IMR-90 (cell line): ENCODE measurements around the gene SURF1. TPM values are rescaled to one million over a fixed set of nuclear protein-coding genes. Genes with fewer than 3 reads are reported as not detected.

ENCODE experiments used
- ATAC-seq: fragments of 200-7000 bp; cut with Tn5 transposase; 2 replicates; pipeline ENCODE4 v1.9.1; 2020; ENCODE audit warnings: low read depth, mild to moderate bottlenecking, moderate library complexity
- BruUV-seq: library from RNA; stranded (reverse); fragments of 400-500 nt; replicated peaks from 2 replicates; lab custom pipeline; 2021; lab: Mats Ljungman, UMichigan
- CTCF ChIA-PET: fragments of 300-600 bp; formaldehyde crosslinking; extraction: SDS; loops from one replicate; lab custom pipeline; 2021; ENCODE audit warnings: antibody characterized with exemption; lab: Yijun Ruan, JAX
- POLR2A ChIA-PET: fragments of 300-600 bp; sonication (Branson Sonifier 250); formaldehyde crosslinking; loops from one replicate; lab custom pipeline; 2022; ENCODE audit warnings: antibody characterized with exemption; ENCODE audit not compliant: unreplicated experiment; lab: Charles Lee
- DNase-seq: peaks from one replicate; pipeline ENCODE4 v3.0.0; 2013
- H2AFZ ChIP-seq: replicated peaks from 2 replicates; pipeline ENCODE3; 2013; ENCODE audit warnings: low read length, mild to moderate bottlenecking; ENCODE audit not compliant: poor library complexity
- H2AK5ac ChIP-seq: 2 replicates; pipeline ENCODE4 v1.6.1; 2013; ENCODE audit warnings: low read depth, low read length, inconsistent platforms
- H2AK9ac ChIP-seq: replicated peaks from 2 replicates; pipeline ENCODE3; 2013; ENCODE audit warnings: mild to moderate bottlenecking, low read depth, low read length, moderate library complexity; ENCODE audit not compliant: poor library complexity
- H2BK120ac ChIP-seq: 2 replicates; pipeline ENCODE4 v1.6.1; 2013; ENCODE audit warnings: low read depth, low read length, inconsistent platforms
- H2BK15ac ChIP-seq: 3 replicates; pipeline ENCODE4 v1.6.1; 2013; ENCODE audit warnings: low read depth, low read length, inconsistent platforms
- H2BK20ac ChIP-seq: 2 replicates; pipeline ENCODE4 v1.6.1; 2013; ENCODE audit warnings: low read depth, mild to moderate bottlenecking, inconsistent platforms, low read length, moderate library complexity
- H2BK5ac ChIP-seq: 2 replicates; pipeline ENCODE4 v1.6.1; 2013; ENCODE audit warnings: mild to moderate bottlenecking, low read depth, low read length, inconsistent platforms; ENCODE audit not compliant: poor library complexity, severe bottlenecking
- H3K14ac ChIP-seq: replicated peaks from 2 replicates; pipeline ENCODE4 v1.6.1; 2013; ENCODE audit warnings: low read depth, low read length, inconsistent platforms
- H3K18ac ChIP-seq: 2 replicates; pipeline ENCODE4 v1.6.1; 2013; ENCODE audit warnings: low read depth, low read length, control low read depth
- H3K23ac ChIP-seq: 2 replicates; pipeline ENCODE4 v1.6.1; 2013; ENCODE audit warnings: low read depth, low read length, inconsistent platforms
- H3K27ac ChIP-seq: 2 replicates; pipeline ENCODE4 v1.5.1; 2013; ENCODE audit warnings: mild to moderate bottlenecking, control low read depth, low read length; ENCODE audit not compliant: insufficient read depth
- H3K27me3 ChIP-seq: 2 replicates; pipeline ENCODE4 v1.6.1; 2013; ENCODE audit warnings: low read length; ENCODE audit not compliant: control insufficient read depth, insufficient read depth
- H3K36me3 ChIP-seq: 2 replicates; pipeline ENCODE4 v1.6.1; 2013; ENCODE audit warnings: low read length, mixed read lengths; ENCODE audit not compliant: control insufficient read depth, insufficient read depth
- H3K4ac ChIP-seq: 2 replicates; pipeline ENCODE4 v1.6.1; 2013; ENCODE audit warnings: low read depth, low read length, inconsistent platforms
- H3K4me1 ChIP-seq: 2 replicates; pipeline ENCODE4 v1.6.1; 2013; ENCODE audit warnings: low read length, mixed read lengths; ENCODE audit not compliant: control insufficient read depth, insufficient read depth
- H3K4me2 ChIP-seq: 2 replicates; pipeline ENCODE4 v1.6.1; 2013; ENCODE audit warnings: low read depth, mild to moderate bottlenecking, control low read depth, low read length, moderate library complexity
- H3K4me3 ChIP-seq: 2 replicates; pipeline ENCODE4 v1.5.1; 2013; ENCODE audit warnings: low read depth, mild to moderate bottlenecking, control low read depth, low read length, moderate library complexity; ENCODE audit not compliant: insufficient read depth
- H3K56ac ChIP-seq: 2 replicates; pipeline ENCODE4 v1.6.1; 2013; ENCODE audit warnings: low read length, inconsistent platforms; ENCODE audit not compliant: insufficient read depth; ENCODE audit errors: extremely low read depth
- H3K79me1 ChIP-seq, 2 experiments: 2 replicates each; pipeline ENCODE4 v1.6.1; 2013; ENCODE audit warnings: low read length in 2 of 2, inconsistent platforms in 1 of 2, low read depth in 1 of 2
- H3K9ac ChIP-seq: 2 replicates; pipeline ENCODE4 v1.6.1; 2013; ENCODE audit warnings: low read depth, low read length, control low read depth
- H3K9me1 ChIP-seq: 2 replicates; pipeline ENCODE4 v1.6.1; 2013; ENCODE audit warnings: low read length, inconsistent platforms; ENCODE audit not compliant: insufficient read depth
- H3K9me3 ChIP-seq: 2 replicates; pipeline ENCODE4 v1.6.1; 2013; ENCODE audit warnings: low read length; ENCODE audit not compliant: control insufficient read depth, insufficient read depth
- H4K20me1 ChIP-seq: 2 replicates; pipeline ENCODE4 v1.6.1; 2013; ENCODE audit warnings: low read length, inconsistent platforms; ENCODE audit not compliant: insufficient read depth
- H4K5ac ChIP-seq: 2 replicates; pipeline ENCODE4 v1.6.1; 2013; ENCODE audit warnings: mild to moderate bottlenecking, low read depth, low read length, control low read depth
- H4K8ac ChIP-seq, 2 experiments: 2 replicates each; pipeline ENCODE4 v1.6.1; 2013; ENCODE audit warnings: low read depth in 2 of 2, low read length in 2 of 2, control low read depth in 1 of 2, inconsistent platforms in 1 of 2
- H4K91ac ChIP-seq: 2 replicates; pipeline ENCODE4 v1.6.1; 2013; ENCODE audit warnings: low read depth, low read length, inconsistent platforms; ENCODE audit not compliant: insufficient read depth
- BHLHE40 ChIP-seq: fragments of 150-350 bp; IDR thresholded peaks from 2 replicates; pipeline ENCODE4 v1.6.1; 2016; ENCODE audit warnings: mild to moderate bottlenecking, low read depth, low read length
- CEBPB ChIP-seq: IDR thresholded peaks from 2 replicates; pipeline ENCODE4 v1.6.1; 2012; ENCODE audit warnings: low read depth, low read length, improper control_type of control experiment
- MAFK ChIP-seq: IDR thresholded peaks from 2 replicates; pipeline ENCODE4 v1.6.1; 2012; ENCODE audit warnings: low read depth, low read length, improper control_type of control experiment
- MXI1 ChIP-seq: IDR thresholded peaks from 2 replicates; pipeline ENCODE4 v1.6.1; 2012; ENCODE audit warnings: low read depth, mild to moderate bottlenecking, low read length, moderate library complexity, borderline replicate concordance
- POLR2A ChIP-seq: IDR thresholded peaks from 2 replicates; pipeline ENCODE4 v1.6.1; 2012; ENCODE audit warnings: mild to moderate bottlenecking, low read depth, low read length
- RAD21 ChIP-seq: IDR thresholded peaks from 2 replicates; pipeline ENCODE4 v1.6.1; 2012; ENCODE audit warnings: low read length, improper control_type of control experiment
- WGBS, 2 experiments: methylation state at CpG; one replicate each; pipeline versions ENCODE4 v1.1.5 to v1.1.7; 2013; ENCODE audit warnings: missing lambda C conversion rate in 2 of 2; ENCODE audit not compliant: insufficient read length in 1 of 2; ENCODE audit errors: extremely low coverage in 2 of 2; 5-methylcytosine and 5-hydroxymethylcytosine counted together
- dilution Hi-C: fragments of 300-500 bp; cut with HindIII; formaldehyde crosslinking; loops from one replicate; pipeline ENCODE4 v1.14.3; 2018; ENCODE audit warnings: low sequenced_read_pairs; ENCODE audit not compliant: unreplicated experiment
- in situ Hi-C: fragments of 300-500 bp; cut with MboI; formaldehyde crosslinking; loops from 3 replicates; pipeline ENCODE4 v1.14.3; 2019; ENCODE audit warnings: low sequenced_read_pairs, inconsistent platforms, mixed read lengths
- intact Hi-C: fragments of 100-400 bp; cut with micrococcal nuclease; formaldehyde crosslinking; loops from 2 replicates; pipeline ENCODE4 v1.10.0; 2022
- polyA plus RNA-seq, 3 experiments: library from polyadenylated mRNA; depleted of rRNA; stranded (reverse); fragments of >200 nt; gene quantifications; 2 replicates each; pipeline ENCODE4 v1.2.3, GENCODE V29; 2012; ENCODE audit warnings: low replicate concordance in 1 of 3
- total RNA-seq: library from RNA; depleted of rRNA; stranded (reverse); fragments of >200 nt; gene quantifications from 2 replicates; pipeline ENCODE4 v1.2.3, GENCODE V29; 2012
- TF ChIP-seq, protein P1 (sequence below): fragments of 150-350 bp; IDR thresholded peaks from 2 replicates; pipeline ENCODE4 v1.6.1; 2016; ENCODE audit warnings: low read depth, mild to moderate bottlenecking, low read length, moderate library complexity, borderline replicate concordance

SURF1 gene
- total and polyA plus RNA-seq, 2 of the 4 experiments (the other 2 are of a cell fraction) = 15.1 to 24.5 TPM

- Histone ChIP-seq H3K4me2 (no peak overlapping the region), H3K36me3 (peaks cover 53% of the 10 kb centered on the region), H3K23ac (no peak overlapping the region; the same call in 1 of the 2 replicates), H3K79me1 (peaks cover 41 to 87% of the 10 kb centered on the region in 2 experiments), H2AK5ac (no peak overlapping the region), H2BK20ac (no peak overlapping the region), H2BK5ac (no peak overlapping the region), H3K4me1 (peaks cover 10% of the 10 kb centered on the region; the same call in 1 of the 2 replicates), H3K14ac (no peak overlapping the region), H2AFZ (no peak overlapping the region), H3K27me3 (no peaks in the 10 kb centered on the region), H2BK15ac (no peak overlapping the region), H4K91ac (no peak overlapping the region), H3K56ac (no peak overlapping the region), H3K9ac (no peak overlapping the region), H3K27ac (no peak overlapping the region), H3K9me1 (no peaks in the 10 kb centered on the region; the same call in none of the 2 replicates), H4K5ac (no peak overlapping the region), H2AK9ac (no peak overlapping the region), H4K20me1 (peaks cover 67% of the 10 kb centered on the region), H2BK120ac (no peak overlapping the region), H3K4me3 (no peak overlapping the region), H3K9me3 (no peaks in the 10 kb centered on the region), H3K18ac (no peak overlapping the region), H3K4ac (no peak overlapping the region), H4K8ac (no peak overlapping the region)
- TF ChIP-seq RAD21 (no peak), MXI1 (no peak), CEBPB (no peak), POLR2A (no peak), MAFK (no peak), BHLHE40 (no peak)
- TF ChIP-seq, protein P1, sequence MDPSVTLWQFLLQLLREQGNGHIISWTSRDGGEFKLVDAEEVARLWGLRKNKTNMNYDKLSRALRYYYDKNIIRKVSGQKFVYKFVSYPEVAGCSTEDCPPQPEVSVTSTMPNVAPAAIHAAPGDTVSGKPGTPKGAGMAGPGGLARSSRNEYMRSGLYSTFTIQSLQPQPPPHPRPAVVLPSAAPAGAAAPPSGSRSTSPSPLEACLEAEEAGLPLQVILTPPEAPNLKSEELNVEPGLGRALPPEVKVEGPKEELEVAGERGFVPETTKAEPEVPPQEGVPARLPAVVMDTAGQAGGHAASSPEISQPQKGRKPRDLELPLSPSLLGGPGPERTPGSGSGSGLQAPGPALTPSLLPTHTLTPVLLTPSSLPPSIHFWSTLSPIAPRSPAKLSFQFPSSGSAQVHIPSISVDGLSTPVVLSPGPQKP = no peak
- intact Hi-C loops (no loop called here), in situ Hi-C loops (no loop called here), dilution Hi-C loops (no loop called here)
- 85% methylated on average over 4 of the region's 21 CpGs; no CpG with 5 or more reads in 1 of the 2 experiments for WGBS, 2 experiments
- ChIA-PET CTCF (no interaction called here), POLR2A (no interaction called here)
- no peak for ATAC-seq
- DNase-seq = no peak
- BruUV-seq = no TSS peak
Observed at GRCh38 chr9:133360400-133361393, 4.4 kb upstream of the SURF1 start.
